Stimulated activated naive CD4-positive, alpha-beta T cell (primary cell): ENCODE measurements around the gene CCDC71L.

Experiments
- DNase-seq, 6 experiments: peaks; one replicate each; lab custom pipeline; 2025; lab: John Stamatoyannopoulos, UW

CCDC71L gene

DNA sequence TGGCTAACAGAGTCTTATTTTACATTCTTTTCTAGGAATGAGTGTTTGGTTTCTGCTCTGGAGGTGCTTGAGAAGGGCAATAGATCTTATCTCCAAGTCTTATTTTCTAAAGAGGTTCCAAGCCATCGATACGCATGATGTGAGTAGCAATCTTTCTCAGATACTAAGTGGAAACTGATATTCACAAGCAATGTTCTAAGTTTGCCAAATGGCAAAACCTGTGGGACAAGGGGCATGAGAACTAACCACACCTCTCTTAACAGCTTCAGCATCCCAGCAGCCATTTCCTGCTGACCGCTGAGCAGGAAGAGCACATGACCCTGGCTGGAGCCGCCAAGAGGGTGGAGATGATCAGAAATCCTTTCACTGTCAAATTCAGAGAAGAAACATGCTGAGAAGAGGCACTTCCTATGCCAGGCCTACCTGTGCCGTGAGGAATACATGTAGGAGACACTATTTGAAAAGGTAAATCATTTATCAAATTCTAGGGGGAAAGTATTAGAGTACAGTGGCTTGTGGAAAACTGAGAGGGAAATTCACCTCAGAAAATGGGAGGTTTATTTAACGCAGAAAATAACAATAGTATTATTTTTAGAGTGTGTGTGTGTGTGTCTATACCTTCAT is 35.2 kb downstream of the CCDC71L start:
- no peak for DNase-seq

DNA sequence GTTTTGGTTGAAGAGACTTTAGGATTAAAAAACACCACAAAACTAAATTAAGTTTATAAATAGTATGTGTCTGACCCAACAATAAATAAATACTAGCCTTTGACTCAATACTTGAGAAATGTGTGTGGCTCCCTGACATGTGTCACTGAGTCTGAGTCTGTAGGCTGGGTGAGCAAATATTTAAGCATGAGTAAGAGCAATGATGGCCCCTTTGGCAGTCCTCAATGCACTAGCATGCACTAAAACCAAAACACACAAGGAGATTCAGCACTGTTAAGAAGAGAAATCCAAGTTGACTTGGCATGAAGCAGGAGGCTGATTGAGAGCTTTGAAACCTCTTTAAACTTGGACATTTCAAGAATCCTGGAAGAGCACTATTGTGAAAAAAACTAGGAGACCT is 37.1 kb downstream of the CCDC71L start:
- no peak for DNase-seq

DNA sequence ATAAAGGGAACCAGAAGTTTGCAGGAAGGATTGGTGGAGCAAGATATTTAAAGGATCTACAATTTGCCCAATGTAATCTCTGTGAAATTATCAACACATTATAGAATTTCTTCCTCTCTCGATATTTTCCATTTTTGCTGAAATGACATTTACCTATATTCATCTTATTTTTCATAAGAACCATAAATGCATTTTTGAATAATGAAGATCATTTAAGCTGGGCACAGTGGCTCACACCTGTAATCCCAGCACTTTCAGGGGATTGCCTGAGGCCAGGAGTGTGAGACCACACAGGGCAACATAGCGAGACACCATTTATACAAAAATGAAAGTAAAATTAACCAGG is 37.7 kb downstream of the CCDC71L start:
- no peak for DNase-seq

DNA sequence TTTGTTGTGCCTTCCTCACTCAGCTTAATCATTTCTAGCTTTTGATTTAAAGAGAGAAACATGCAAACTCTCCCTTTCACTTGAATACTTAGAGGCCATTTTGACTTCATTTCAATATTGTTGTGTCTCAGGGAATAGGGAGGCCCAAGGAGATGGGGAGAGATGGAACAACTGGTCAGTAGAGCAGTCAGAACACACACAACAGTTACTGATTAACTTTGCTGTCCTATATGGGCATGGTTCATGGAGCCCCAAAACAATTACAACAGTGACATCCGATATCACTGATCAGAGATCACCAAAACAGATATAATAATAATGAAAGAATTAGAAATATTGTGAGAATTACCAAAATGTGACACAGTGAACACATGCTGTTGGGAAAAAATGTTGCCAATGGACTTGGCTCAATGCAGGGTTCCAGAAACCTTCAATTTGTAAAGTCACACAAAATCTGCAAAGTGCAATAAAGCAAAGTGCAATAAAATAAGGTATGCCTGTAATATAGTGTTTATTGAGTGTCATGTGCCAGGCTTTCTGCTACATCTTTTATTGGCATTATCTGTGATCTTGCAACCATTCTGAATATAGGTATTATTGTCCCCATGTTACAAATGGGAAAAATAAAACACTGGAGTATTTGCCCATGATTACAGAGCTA is 38.2 kb downstream of the CCDC71L start:
- DNase-seq = no peak

DNA sequence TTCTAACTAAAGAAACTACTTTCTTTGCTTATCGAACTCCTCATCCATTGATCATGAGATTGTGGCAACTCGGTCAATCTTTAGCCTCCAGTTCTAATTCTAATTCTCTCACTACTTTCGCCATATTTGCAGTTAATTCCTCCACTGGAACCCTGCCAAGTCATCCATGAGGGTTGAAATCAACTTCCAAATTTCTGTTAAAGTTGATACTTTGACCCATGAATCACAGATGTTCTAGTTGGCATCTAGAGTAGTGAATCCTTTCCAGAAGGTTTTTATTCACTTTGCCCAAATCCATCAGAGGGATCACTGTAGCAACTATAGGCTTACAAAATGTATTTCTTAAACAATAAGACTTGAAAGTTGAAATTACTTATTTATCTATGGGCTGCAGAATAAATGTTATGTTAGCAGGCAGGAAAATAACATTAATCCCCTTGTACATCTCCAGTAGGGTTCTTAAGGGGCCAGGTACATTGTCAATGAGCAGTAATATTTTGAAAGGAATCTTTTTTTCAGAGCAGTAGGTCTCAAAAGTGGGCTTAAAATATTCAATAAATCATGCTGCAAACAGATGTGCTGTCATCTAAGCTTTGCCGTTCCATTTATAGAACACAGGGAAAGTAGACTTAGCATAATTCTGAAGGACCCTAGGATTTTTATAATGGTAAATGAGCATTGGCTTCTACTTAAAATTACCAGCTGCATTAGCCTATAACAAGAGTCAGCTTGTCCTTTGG is 39.4 kb downstream of the CCDC71L start:
- DNase-seq = no peak

DNA sequence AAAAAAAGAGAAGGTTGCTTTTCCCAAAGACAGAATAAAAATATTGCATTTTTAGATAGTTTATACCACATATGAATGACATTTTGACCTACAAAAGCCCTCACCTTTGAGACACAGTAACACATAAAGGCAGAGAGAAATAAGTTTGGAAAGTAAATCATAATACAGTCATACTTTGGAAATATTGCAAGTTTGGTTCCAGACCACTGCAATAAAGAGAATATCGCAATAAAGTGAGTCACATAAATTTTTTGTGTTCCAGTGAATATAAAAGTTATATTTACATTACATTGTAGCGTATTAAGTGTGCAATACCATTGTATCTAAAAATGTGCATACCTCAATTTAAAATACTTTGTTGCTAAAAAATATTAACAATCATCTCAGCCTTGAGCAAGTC is 40.3 kb downstream of the CCDC71L start:
- DNase-seq = no peak

DNA sequence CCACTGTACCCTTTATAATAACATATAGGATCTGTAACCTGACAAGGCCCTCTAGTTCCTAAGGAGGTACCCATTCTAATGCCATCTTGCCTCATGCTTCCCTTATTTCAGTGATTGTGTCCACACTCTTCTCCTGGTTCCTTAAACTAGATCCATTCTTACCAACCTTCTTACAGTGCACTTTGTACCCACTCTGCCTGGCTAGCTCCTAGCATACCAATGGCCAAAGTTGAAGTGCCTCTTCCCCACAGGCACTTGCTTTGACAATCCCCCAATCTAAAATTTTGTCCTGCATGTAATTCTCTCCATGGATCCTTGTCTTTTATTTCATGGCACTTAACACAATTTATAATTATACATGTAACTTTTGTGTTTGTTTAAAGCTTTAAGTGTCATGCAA is 40.9 kb downstream of the CCDC71L start:
- no peak for DNase-seq

DNA sequence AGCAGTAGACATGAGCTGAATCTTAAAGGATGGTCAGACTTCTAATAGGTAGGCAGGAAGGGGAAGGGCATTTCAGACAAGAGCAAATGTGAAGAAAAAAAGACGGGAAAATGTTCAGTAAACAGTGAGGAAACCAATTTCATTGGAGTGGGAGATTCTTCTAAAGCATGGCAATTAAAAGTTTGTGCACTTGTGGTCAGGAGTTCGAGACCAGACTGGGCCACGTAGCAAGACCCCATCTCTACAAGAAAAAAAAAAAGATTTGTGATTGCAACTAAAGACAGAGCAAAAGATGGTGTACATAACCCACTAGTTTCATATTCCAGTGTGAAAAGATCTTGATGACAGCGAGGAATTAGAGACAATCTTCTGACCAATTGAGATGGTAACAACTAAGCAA is 41.7 kb downstream of the CCDC71L start:
- no peak for DNase-seq

DNA sequence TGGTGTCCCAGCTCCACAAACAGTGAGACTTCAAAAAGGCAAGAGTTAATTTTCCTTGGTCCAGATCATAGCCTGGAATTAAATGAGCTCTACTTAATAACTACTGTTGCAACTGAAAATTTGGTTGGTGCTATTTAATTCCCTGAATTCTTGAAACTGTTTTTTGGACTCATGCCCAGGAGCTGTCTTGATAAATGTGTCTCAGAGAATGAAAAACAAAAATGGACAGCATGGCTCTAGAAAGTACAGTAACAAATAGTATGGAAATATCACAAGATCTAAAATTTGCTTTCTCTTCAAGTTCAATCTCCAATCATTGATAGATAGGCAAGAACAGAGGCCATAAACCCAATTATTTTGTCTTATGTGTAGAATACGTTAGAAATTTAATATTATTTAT is 42.5 kb downstream of the CCDC71L start:
- DNase-seq = no peak

DNA sequence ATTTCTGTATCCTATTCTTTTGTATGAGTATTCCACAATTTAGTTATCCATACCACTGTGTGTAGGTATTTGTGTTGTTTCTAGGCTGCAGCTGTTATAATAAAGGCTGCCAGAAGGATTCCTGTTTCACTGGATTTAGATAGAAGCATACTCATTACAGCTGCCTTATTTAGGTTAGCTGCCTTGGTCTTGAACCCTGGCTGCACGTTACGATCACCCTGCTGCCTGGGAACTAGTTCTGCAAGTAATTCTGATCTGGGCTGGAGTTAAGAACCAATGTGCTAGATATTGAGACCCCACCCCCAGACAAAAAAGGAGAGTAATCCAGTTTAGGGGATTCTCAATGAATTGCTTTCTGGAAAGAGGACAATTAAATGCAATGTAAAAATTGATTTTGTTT is 43.1 kb downstream of the CCDC71L start:
- DNase-seq = no peak

DNA sequence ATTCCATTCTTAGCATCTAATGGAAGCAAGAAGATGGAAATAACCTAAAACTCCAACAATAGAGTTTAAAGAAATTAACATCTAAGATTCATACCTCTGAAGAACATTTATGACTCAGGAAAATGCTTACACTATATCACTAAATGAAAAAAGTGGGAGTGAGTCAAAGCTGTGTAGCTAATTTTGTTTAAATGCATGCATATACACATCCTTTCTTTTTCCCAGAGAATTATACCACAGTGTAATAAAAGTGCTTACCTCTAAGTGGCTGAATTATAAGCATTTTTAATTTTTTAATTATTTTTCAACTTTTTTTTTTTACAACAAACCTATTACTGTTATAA is 44.3 kb downstream of the CCDC71L start:
- no peak for DNase-seq

DNA sequence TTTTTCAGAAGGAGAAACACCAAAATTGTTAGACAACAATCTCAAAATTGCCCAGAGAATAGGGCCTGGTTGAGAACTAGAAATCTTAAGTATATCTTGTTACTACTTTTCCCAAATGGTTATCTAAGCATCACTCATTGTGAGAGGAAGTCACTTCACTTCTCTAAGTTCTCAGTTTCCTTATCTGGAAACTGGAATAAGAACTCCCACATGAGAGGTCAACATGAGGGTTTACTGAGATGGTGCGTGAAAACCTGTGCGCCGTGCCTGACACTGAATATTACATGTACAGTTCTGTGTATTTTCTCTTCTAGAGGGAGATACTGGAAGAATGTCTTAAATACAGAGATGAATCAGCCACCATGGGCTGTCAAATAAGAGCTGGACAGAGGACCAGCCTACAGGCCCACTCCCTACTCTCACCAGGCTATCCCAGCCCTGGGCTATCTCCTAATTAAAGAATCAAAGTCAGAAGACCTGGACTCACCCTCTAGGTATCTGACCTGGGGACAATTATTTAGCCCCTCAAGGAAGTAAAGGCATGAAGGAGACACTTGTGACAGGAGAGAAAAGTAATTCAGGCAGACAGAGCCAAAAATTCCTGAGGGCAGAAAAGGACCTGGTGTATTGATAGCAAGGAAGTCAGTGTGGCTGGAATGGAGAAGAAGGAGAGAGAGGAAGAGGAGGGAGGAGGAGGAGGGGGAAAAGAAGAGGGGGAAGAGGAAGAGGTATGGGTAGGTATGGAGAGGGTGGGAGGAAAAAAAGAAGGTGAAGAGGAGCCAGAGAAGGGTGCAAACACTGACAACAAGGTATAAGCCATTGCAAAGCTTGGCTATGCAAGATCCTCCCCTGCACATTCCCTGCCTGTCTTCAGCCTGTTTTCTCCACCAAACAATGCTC is 44.9 kb downstream of the CCDC71L start:
- no peak for DNase-seq

DNA sequence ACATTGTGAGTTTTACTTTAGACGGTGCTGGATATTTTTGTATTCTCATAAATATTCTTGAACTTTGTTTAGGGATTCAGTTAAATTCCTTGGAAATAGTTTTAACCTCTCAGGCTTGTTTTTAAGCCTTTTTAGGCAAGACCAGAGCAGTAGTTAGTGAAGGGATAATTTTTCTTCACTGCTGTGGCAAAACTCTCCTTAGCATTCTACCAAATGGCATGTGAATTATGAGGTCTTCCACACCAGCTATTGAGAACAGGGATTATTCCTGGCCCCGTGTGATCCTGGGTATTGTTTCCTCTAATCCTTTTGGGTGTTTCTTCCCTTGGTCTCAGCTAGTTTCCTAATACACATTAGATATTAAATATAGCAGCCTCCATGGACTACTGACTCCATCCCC is 46.2 kb downstream of the CCDC71L start:
- DNase-seq = no peak

DNA sequence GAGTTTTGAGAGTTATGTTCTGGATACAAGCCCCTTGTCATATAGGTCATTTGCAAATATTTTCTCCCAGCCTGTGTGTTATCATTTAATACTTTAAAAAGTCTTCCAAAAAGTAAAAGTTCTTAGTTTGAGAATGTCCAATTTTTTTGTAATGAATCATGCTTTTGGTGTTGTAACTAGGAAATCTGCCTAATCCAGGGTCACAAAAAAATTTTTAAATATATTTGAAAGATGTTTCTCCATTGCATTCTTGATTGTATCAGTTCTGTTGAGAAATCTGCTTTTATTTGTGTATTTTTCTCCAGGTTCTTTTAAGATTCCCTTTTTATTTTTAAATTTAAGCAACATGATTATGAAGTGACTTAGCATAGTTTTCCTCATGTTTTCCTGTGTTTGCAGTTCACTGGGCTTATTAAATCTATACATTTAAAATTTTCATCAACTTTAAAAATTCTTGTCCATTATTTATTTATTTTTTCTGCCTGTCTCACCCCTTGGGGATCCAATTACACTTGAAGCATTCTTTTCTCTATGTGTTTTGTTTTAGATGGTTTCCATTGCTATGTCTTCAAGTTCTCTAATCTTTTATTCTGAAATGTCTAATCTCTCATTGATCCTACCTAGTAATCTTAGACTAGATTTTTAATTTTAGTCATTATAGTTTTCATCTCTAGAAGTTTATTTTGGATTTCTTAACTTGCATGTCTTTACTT is 47.0 kb downstream of the CCDC71L start:
- DNase-seq = no peak

DNA sequence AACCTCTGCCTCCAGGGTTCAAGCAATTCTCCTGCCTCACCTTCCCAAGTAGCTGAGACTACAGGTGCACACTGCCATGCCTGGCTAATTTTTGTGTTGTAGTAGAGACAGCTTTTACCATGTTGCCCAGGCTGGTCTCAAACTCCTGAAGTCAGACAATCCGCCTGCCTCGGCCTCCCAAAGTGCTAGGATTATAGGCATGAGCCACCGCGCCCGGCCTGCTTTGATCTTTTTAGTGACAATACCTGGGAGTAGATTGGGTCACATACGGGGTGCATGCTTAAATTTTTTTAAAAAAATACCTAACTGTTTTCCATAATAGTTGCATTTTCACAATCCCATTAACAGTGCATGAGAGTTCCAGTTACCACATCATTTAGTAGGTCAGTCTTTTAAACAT is 47.7 kb downstream of the CCDC71L start:
- DNase-seq = no peak

DNA sequence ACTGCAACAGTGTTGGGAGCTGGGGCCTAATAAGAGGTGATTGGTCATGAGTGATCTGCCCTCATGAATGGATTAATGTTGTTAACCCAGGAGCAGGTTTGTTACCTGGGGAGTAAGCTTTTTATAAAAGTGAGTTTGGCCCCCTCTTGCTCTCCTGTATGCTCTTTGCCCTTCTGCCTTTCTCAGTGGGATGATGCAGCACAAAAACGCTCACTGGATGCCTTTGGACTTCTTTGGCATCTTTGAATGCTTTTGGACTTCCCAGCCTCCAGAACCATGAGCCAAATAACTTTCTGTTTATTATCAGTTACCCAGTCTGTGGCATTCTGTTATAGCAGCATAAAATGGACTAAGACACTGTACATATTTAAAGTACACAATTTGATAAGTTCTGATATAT is 48.5 kb downstream of the CCDC71L start:
- no peak for DNase-seq

DNA sequence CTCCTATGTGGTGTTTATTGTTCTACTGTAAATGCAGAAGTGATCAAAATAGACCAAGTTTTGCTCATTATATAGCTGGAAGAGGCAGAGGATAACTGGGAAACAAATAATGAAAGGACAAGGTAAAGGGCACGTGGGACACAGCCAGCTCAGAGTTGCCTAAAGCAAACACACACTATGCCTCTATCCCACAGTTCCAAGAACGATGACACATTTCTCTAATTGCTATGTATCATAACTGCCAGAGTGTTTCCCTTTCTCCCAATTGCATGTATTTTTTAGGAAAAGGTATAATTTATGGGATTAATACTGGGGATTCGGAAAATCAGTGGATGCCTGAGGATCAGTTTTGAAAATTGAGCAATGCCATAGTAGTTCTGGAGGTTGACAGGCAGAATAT is 49.0 kb downstream of the CCDC71L start:
- no peak for DNase-seq

DNA sequence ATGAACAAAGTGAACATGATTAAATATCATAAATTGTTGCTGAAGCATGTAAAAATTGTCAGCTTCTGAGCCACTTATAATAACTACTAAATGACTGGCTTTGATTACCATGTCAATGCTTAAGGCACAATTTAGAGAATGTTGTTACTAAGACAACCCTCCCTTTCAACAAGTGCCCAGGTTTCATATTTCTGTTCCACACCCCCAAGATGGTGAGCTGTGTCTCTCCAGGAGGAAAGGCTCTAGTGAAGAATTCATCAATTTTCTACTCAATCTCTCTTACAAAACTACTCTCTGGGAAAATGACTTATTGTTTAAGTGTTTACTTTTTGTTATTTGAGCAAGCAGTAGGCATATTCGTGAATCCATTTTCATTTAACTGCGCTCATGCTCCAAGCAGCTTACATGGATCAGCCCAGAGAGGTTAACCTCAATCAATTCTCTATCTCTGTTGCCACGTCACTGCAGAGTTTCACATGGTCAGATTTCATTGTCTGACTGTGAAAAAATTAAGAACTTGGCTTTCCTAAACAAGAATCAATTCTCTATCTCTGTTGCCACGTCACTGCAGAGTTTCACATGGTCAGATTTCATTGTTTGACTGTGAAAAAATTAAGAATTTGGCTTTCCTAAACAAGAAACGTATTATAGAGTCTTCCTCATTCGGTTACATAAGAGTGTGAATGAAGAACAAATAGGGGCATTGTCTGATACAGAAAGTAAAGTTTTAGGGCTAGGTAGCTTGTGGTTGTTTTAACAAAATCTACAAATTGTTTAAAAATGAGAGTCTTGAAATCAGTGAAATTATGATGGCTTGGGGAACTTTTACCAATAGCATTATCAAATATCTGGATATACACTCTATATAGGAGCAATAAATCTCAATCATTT is 49.7 kb downstream of the CCDC71L start:
- no peak for DNase-seq

DNA sequence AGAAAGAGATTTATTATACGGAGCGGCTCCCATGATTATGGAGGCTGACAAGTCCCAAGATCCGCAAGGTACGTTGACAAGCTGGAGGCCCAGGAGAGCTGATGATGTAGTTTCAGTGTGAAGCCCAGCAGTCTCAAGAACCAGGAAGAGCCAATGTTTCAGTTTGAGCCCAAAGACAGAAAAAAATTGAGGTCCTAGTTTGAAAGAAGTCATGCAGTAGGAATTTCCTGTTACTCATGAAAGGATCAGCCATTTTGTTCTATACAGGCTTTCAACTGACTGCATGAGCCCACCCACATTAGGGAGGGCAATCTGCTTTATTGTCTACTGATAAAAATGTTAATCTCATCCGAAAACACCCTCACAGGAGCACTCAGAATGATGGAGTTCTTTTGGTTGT is 51.5 kb downstream of the CCDC71L start:
- no peak for DNase-seq

DNA sequence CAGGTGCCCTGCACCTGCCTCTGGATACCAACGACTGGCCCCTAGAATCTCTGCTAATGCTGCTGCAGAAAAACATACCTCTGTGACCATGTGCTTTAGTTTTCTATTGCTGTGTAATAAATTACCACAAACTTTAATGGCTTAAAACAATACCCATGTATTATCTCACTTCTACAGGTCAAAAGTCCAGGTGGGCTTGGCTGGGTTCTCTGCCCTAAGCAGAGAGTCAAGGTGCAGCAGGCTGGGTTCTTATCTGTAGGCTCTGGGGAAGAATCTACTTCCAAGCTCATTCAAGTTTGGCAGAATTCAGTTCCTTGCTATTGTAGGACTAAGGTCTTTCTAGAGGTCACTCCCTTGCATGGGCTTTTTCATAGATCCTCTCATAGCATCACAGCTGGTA is 52.3 kb downstream of the CCDC71L start:
- DNase-seq = no peak
